Vagina (tissue), 2 donors: ENCODE results near the gene USP10.

Experiments
- POLR2AphosphoS5 ChIP-seq, 2 donors: sonication (generic); formaldehyde crosslinking; IDR thresholded peaks; one replicate each; pipeline ENCODE4 v1.9.0; 2017; ENCODE audit warnings: antibody characterized with exemption in 2 of 2, mild to moderate bottlenecking in 2 of 2, low read depth in 1 of 2; ENCODE audit not compliant: insufficient read depth in 1 of 2
- TF ChIP-seq, protein P1 (sequence below), 3 experiments: fragments of 450-650 bp in 2 of 3; fragments of 200-600 bp in 1 of 3; sonication (generic) in 1 of 3; IDR thresholded peaks; one replicate each; pipeline ENCODE4 v1.5.1; 2017 to 2019; ENCODE audit warnings: antibody characterized with exemption in 3 of 3, mild to moderate bottlenecking in 2 of 3, moderate library complexity in 2 of 3

DNA sequence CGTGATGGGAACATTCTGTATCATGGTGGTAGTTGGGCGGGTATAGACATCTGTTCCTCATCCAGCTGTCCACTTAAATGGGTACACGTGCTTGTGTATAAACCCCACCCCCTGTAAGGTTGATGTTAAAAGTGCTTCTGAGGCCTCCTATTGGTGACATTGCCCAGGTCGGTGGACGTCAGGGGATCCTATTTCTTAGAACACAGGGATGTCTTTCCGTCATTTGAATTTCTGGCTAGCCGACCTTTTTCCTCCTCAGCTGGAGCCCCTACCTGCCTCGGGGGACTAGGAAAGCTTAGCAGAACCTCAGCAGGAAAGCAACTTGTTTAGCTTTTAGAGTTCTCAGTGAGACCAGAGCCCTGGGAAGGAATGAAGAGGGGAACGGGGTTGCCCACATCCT, 103.3 kb downstream of the USP10 start:
- no peak for TF ChIP-seq POLR2AphosphoS5 (IDR thresholded peaks at IDR 0.05; ENCODE audit: insufficient read depth in 1 of 2, low read depth in 1 of 2)
- TF ChIP-seq, protein P1, sequence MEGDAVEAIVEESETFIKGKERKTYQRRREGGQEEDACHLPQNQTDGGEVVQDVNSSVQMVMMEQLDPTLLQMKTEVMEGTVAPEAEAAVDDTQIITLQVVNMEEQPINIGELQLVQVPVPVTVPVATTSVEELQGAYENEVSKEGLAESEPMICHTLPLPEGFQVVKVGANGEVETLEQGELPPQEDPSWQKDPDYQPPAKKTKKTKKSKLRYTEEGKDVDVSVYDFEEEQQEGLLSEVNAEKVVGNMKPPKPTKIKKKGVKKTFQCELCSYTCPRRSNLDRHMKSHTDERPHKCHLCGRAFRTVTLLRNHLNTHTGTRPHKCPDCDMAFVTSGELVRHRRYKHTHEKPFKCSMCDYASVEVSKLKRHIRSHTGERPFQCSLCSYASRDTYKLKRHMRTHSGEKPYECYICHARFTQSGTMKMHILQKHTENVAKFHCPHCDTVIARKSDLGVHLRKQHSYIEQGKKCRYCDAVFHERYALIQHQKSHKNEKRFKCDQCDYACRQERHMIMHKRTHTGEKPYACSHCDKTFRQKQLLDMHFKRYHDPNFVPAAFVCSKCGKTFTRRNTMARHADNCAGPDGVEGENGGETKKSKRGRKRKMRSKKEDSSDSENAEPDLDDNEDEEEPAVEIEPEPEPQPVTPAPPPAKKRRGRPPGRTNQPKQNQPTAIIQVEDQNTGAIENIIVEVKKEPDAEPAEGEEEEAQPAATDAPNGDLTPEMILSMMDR (IDR thresholded peaks at IDR 0.05), result no peak
